Spinal cord (tissue), 10 donors: ENCODE measurements around the gene HCN1. TPM values are rescaled to one million over a fixed set of nuclear protein-coding genes. Genes with fewer than 3 reads are reported as not detected.
A peak's percentile ranks its signal among the peaks of the same experiment; 100 is the strongest.
"Not testable (repeated sequence)": the region's sequence is repeated elsewhere in the genome, so short reads cannot be mapped to it uniquely, and the experiment has no call there.

Source experiments
- DNase-seq, 6 donors: peaks; one replicate each; pipeline versions ENCODE4 v3.0.0 to v3.0.0-alpha.2; 2013 to 2015; ENCODE audit warnings: low spot score in 6 of 6, low read depth in 4 of 6
- H3K27ac ChIP-seq: one replicate; pipeline ENCODE4 v1.5.1; 2013; ENCODE audit warnings: low read depth, low read length, control low read depth
- H3K27me3 ChIP-seq: one replicate; pipeline ENCODE4 v1.6.1; 2013; ENCODE audit warnings: low read length; ENCODE audit not compliant: control insufficient read depth, insufficient read depth
- H3K36me3 ChIP-seq: one replicate; pipeline ENCODE4 v1.6.1; 2013; ENCODE audit warnings: low read length; ENCODE audit not compliant: control insufficient read depth, insufficient read depth
- H3K4me1 ChIP-seq: one replicate; pipeline ENCODE4 v1.6.1; 2013; ENCODE audit warnings: low read length; ENCODE audit not compliant: control insufficient read depth, insufficient read depth
- H3K4me3 ChIP-seq: one replicate; pipeline ENCODE4 v1.5.1; 2013; ENCODE audit warnings: low read depth, low read length, control low read depth
- H3K9me3 ChIP-seq: one replicate; pipeline ENCODE4 v1.6.1; 2013; ENCODE audit warnings: low read length; ENCODE audit not compliant: control insufficient read depth, insufficient read depth
- WGBS: methylation state at CpG from one replicate; pipeline ENCODE4 v1.1.5; 2013; ENCODE audit warnings: missing lambda C conversion rate; ENCODE audit not compliant: insufficient coverage; 5-methylcytosine and 5-hydroxymethylcytosine counted together
- polyA plus RNA-seq, 2 donors: library from polyadenylated mRNA; unstranded; fragments of 120-200 nt; gene quantifications; one replicate each; pipeline ENCODE4 v1.2.1, GENCODE V29; 2013; ENCODE audit not compliant: insufficient read length in 2 of 2
- total RNA-seq, 2 donors: library from RNA; depleted of rRNA in 1 of 2; stranded (reverse); fragments of 120-200 nt in 1 of 2; fragments of >200 nt in 1 of 2; gene quantifications; one replicate each; pipeline versions ENCODE4 v1.2.3 to v1.2.4, GENCODE V29; 2013 to 2014
- donor health status: healthy.

The HCN1 gene
- total and polyA plus RNA-seq, 4 donors: 1.9 to 16.7 (median 7.7) TPM

DNA sequence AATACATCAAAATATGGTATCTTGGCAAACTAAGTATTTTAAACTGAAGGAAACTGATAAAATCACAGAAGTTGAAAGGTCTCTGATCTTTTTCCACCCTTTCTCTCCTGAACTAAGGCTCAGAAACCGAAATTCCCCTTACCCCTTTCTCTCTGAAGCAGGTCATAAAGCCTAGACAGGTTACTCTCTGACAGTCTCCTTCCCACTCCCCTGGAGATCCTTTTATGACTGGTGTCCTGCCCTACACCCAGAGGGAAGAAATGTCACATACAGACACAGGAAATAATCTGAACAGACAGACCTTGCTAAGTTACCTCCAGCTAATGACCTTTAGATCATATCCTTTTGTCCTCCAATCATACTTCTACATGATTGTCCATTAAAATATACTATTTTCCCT lies 127.4 kb downstream of the HCN1 start:
- H3K36me3 ChIP-seq: no peaks in the 10 kb centered on the region
- no peaks in the 10 kb centered on the region for H3K4me1 ChIP-seq
- no peaks in the 10 kb centered on the region for H3K9me3 ChIP-seq
- H3K4me3 ChIP-seq: no peak overlapping the region
- 44% methylated on average over 1 of the region's 1 CpG for WGBS
- no peaks in the 10 kb centered on the region for H3K27me3 ChIP-seq
- DNase-seq: no peak
- H3K27ac ChIP-seq: no peak overlapping the region

DNA sequence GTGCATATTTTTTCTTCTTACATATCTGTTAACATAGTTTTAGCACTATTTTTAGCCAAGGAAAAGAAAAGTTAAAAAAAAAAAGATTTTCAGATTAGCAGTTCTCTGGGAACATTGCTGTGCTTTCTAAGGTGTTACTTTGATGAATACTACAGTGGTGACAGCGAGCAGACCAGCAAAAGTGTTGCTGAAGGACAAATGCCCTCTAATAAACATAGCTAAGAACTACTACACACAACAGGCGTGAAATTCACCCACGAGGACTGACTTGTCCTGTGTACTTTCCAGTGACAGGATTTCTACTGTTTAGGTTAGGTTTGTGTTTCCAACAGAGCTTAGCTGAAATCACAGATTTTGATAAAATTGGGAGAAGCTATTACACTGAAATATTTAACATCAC lies 153.8 kb downstream of the HCN1 start:
- Histone ChIP-seq H3K36me3 (no peaks in the 10 kb centered on the region), H3K27me3 (no peaks in the 10 kb centered on the region), H3K9me3 (no peaks in the 10 kb centered on the region), H3K27ac (no peak overlapping the region), H3K4me3 (no peak overlapping the region), H3K4me1 (no peaks in the 10 kb centered on the region)
- DNase-seq: no peak
- no CpG with 5 or more reads among the region's 3 CpGs for WGBS

DNA sequence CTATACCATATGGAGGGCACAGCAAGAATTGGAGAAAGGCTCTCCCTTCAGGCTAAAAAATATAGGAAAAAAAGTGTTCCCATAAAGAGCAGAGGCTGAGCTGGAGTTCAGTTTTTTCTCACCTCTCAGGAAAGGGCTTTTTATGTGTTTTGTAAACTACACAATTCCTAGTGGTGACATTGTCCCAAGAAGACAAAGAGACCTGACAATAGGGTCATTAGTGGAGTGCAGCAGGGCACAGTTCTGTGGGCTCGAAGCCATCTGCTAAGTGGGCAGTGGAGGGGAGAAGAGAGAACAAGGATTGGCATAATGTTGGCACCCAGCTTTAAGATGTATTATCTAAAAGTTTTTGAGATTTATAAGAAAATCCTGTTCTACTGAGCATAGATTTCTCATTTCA lies 162.5 kb downstream of the HCN1 start:
- H3K36me3 ChIP-seq: no peaks in the 10 kb centered on the region
- 33% methylated on average over 1 of the region's 1 CpG for WGBS
- no peak overlapping the region for H3K4me3 ChIP-seq
- H3K4me1 ChIP-seq: no peaks in the 10 kb centered on the region
- no peaks in the 10 kb centered on the region for H3K27me3 ChIP-seq
- H3K27ac ChIP-seq: no peak overlapping the region
- H3K9me3 ChIP-seq: no peaks in the 10 kb centered on the region
- no peak for DNase-seq

DNA sequence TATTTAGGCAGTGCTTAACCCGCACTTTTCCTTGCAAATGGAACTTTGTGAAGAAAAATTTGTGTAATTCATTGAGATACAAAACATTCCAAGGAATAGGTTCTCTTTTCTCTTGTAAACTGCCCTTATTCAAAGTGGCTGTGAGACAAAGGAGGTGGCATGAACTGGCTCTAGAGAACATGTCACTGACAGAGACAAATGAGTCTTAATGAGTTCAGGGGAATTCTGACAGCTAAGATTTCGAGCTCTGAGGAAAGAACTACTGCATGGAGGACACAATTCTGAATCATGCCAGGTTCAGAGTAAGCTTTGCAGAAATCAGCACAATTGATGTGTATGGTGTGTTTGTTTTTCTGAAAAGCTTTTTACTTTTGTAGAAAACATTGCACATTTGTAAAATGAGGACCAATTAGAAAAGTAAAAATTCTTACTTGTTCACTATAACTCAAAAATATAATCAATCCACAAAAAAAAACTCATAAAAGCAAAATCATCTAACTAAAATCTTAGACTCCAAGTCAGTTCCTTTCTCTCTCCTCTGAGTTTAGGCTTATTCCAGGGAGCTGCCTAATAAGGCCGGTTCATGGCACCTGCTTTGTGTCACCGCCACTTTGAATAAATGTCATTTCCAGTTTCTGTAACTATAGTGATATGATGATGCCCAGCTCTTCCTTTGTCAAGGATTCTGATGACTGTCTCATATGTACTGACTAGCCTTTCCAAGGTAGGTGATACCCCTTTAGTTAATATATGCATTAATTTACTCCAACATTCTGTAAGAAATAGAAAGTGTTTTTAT lies 163.2 kb downstream of the HCN1 start:
- peak in 2 of 6 donors; percentile 2 to 16 for DNase-seq
- Histone ChIP-seq H3K4me3 (no peak overlapping the region), H3K27ac (no peak overlapping the region)

DNA sequence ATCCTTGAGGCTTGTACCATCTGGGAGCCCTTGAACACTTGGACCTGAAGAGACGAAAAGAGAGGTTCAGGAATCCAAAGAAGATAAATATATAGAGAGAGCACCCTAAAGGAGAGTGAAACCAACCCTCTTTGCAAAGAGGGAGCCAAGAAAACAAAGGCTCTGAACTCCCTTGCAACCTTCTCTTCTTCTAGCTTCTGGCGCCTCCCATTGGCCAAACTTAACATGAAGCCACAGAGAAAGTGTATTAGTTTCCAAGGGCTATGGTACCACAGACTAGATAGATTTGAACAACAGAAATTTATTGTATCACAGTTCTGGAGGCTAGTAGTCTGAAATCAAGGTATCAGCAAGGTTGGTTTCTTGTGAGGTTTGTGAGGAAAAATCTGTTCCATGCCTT lies 175.1 kb downstream of the HCN1 start:
- no peaks in the 10 kb centered on the region for H3K27me3 ChIP-seq
- no peaks in the 10 kb centered on the region for H3K36me3 ChIP-seq
- no CpG with 5 or more reads among the region's 2 CpGs for WGBS
- H3K27ac ChIP-seq: no peak overlapping the region
- no peaks in the 10 kb centered on the region for H3K9me3 ChIP-seq
- no peak overlapping the region for H3K4me3 ChIP-seq
- DNase-seq: peak in 3 of 6 donors; percentile 15 to 71 (median 70)
- H3K4me1 ChIP-seq: no peaks in the 10 kb centered on the region

More for the DNA sequence above, 163.2 kb downstream of the HCN1 start:
- H3K27me3 ChIP-seq: no peaks in the 10 kb centered on the region
- no peaks in the 10 kb centered on the region for H3K36me3 ChIP-seq
- 0% methylated on average over 1 of the region's 4 CpGs for WGBS
- H3K4me1 ChIP-seq: no peaks in the 10 kb centered on the region
- H3K9me3 ChIP-seq: no peaks in the 10 kb centered on the region

DNA sequence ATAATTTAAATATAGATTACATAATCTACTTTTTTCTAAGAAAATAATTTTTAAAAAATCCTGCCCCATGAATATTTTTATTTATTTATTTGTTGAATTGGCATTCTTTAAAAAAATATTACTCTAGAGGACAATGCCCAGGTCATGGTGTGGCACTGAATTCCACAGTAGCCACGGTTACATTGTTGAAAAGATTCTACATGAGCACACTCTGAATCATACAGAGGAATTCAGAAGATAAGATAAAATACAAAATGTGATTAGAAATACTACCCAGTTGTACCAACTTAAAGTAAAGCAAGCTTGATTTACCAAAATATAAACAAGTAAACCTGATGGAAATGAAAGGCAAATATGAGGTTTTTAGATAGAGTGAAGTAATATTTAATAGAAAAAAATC lies 183.7 kb downstream of the HCN1 start:
- DNase-seq: no peak
- H3K4me1 ChIP-seq: no peaks in the 10 kb centered on the region
- H3K36me3 ChIP-seq: no peaks in the 10 kb centered on the region
- no peaks in the 10 kb centered on the region for H3K27me3 ChIP-seq
- H3K27ac ChIP-seq: no peak overlapping the region
- no peaks in the 10 kb centered on the region for H3K9me3 ChIP-seq
- no CpG with 5 or more reads among the region's 1 CpG for WGBS
- no peak overlapping the region for H3K4me3 ChIP-seq

DNA sequence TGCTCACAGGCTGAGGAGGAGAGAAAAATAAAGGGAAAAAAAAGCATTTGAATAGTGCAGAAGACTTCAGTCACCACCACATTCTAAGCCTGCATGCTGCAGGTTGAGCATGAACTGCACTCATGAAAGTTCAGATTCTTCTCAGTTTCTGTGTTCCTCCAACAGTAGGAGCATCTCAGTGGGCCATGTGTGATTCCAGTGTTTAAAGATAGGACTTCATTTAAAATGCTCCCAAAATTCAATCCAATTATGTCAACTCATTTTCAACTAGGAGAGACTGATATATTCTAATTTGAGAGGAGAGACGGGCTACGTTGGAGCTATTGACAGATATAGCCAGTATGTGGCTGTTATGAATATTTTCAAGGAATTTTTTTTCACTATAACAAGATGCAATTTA lies 186.8 kb downstream of the HCN1 start:
- peak in 1 of 6 donors; percentile 53 for DNase-seq
- H3K27ac ChIP-seq: no peak overlapping the region
- no peaks in the 10 kb centered on the region for H3K4me1 ChIP-seq
- no peaks in the 10 kb centered on the region for H3K27me3 ChIP-seq
- no peaks in the 10 kb centered on the region for H3K9me3 ChIP-seq
- no peaks in the 10 kb centered on the region for H3K36me3 ChIP-seq
- H3K4me3 ChIP-seq: no peak overlapping the region
- WGBS: no CpG with 5 or more reads among the region's 2 CpGs

DNA sequence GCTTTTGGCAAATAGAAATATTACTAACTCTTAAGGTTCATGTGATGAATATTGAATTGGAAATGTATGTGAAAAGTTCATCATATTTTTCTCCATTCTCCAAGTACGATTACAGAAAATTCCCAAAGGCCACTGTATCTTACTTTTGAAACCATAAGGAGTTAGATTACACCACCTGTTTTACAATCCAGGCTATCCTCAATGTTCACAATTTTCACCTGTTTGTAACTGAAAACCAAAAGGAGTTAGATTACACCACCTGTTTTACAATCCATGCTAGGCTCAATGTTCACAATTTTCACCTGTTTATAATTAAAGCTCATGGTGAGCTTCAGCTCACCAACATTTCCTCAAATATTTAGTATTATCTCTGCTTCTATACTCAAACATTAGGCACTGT lies 188.0 kb downstream of the HCN1 start:
- peak in 2 of 6 donors; percentile 5 to 6 for DNase-seq
- no peak overlapping the region for H3K27ac ChIP-seq
- H3K9me3 ChIP-seq: no peaks in the 10 kb centered on the region
- H3K36me3 ChIP-seq: no peaks in the 10 kb centered on the region
- H3K4me3 ChIP-seq: no peak overlapping the region
- no CpG with 5 or more reads among the region's 1 CpG for WGBS
- no peaks in the 10 kb centered on the region for H3K27me3 ChIP-seq
- no peaks in the 10 kb centered on the region for H3K4me1 ChIP-seq

DNA sequence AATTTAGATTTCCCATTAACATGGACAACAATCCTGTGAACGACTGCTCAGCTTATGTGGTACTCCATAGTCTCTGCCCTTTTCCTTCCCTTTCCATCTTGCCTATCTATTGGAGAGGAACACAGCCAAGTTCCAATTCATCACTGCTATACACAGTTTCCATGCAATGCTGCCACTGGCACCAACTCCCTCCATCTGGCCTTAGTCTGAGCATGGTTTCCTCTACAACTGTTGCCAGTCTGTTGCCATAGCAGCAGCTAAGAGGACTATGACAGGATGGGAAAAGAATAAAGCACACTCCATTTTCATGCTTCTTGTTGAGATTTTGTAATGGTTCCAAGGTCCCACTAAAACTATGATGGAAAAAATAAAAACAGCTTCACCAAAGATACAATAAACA lies 189.0 kb downstream of the HCN1 start:
- H3K4me3 ChIP-seq: no peak overlapping the region
- peak; percentile 36 to 99 (median 82) for DNase-seq
- 10% methylated on average over 1 of the region's 1 CpG for WGBS
- H3K4me1 ChIP-seq: no peaks in the 10 kb centered on the region
- no peak overlapping the region for H3K27ac ChIP-seq
- H3K27me3 ChIP-seq: no peaks in the 10 kb centered on the region
- no peaks in the 10 kb centered on the region for H3K9me3 ChIP-seq
- H3K36me3 ChIP-seq: no peaks in the 10 kb centered on the region

DNA sequence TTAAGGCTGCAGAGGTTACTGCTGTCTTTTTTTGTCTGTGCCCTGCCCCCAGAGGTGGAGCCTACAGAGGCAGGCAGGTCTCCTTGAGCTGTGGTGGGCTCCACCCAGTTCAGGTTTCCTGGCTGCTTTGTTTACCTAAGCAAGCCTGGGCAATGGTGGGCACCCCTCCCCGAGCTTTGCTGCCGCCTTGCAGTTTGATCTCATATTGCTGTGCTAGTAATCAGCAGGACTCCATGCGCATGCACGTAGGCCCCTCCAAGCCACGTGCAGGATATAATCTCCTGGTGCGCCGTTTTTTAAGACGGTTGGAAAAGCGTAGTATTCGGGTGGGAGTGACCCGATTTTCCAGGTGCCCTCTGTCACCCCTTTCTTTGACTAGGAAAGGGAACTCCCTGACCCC lies 197.2 kb downstream of the HCN1 start:
- not testable (repeated sequence) for DNase-seq, H3K27ac ChIP-seq, H3K4me3 ChIP-seq, H3K4me1 ChIP-seq, H3K36me3 ChIP-seq, H3K27me3 ChIP-seq, H3K9me3 ChIP-seq
- 95% methylated on average over 10 of the region's 11 CpGs for WGBS
